HL-60 (cell line): Measurements from ENCODE around the gene AIFM1.

ENCODE experiments used
- TF ChIP-seq, protein P1 (sequence below): IDR thresholded peaks from one replicate; pipeline ENCODE4 v1.5.1; 2011; ENCODE audit warnings: low read length, control low read depth, inconsistent platforms; ENCODE audit not compliant: insufficient read depth
- TF ChIP-seq, protein P2 (sequence below): IDR thresholded peaks from 2 replicates; pipeline ENCODE4 v1.6.1; 2012; ENCODE audit warnings: low read depth; ENCODE audit not compliant: insufficient replicate concordance

DNA sequence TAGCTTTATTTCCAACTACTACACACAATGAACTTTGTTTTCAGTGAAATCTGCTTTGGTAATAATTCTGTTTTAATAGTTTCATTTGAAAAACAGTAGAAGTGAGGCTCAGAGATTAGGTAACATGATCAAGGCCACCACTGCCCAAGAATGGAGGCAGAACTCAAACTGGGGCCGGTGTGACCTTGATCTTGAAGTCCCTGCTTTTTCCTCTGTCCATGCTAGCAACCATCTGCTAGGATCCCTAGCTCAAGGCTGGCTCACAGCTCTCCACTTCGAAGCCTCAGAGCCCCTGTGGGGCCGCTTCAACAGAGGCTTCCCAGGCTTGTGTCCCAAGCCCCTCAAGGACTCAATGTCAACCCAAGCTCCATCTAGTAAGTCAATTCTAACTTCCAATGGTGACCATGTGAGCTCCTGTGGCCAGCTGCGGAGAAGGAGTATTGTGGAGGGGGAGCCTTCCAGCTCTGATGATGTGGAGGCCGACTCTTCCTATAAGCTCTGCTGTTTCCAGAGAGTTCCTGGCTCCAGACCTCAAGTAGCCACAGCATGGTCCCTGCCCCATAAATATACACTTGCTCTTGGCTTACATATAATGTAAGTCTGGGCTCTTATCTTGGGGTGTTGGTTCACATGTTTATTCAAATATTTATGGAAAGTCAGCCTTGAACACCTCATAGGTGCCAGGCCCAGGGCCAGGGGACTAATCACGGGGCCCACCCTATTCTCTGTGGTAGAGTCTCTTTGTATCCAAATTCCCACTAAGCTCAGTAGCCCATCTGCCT lies 70.2 kb downstream of the AIFM1 start:
- TF ChIP-seq, protein P1, sequence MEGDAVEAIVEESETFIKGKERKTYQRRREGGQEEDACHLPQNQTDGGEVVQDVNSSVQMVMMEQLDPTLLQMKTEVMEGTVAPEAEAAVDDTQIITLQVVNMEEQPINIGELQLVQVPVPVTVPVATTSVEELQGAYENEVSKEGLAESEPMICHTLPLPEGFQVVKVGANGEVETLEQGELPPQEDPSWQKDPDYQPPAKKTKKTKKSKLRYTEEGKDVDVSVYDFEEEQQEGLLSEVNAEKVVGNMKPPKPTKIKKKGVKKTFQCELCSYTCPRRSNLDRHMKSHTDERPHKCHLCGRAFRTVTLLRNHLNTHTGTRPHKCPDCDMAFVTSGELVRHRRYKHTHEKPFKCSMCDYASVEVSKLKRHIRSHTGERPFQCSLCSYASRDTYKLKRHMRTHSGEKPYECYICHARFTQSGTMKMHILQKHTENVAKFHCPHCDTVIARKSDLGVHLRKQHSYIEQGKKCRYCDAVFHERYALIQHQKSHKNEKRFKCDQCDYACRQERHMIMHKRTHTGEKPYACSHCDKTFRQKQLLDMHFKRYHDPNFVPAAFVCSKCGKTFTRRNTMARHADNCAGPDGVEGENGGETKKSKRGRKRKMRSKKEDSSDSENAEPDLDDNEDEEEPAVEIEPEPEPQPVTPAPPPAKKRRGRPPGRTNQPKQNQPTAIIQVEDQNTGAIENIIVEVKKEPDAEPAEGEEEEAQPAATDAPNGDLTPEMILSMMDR = no peak
- TF ChIP-seq, protein P2, sequence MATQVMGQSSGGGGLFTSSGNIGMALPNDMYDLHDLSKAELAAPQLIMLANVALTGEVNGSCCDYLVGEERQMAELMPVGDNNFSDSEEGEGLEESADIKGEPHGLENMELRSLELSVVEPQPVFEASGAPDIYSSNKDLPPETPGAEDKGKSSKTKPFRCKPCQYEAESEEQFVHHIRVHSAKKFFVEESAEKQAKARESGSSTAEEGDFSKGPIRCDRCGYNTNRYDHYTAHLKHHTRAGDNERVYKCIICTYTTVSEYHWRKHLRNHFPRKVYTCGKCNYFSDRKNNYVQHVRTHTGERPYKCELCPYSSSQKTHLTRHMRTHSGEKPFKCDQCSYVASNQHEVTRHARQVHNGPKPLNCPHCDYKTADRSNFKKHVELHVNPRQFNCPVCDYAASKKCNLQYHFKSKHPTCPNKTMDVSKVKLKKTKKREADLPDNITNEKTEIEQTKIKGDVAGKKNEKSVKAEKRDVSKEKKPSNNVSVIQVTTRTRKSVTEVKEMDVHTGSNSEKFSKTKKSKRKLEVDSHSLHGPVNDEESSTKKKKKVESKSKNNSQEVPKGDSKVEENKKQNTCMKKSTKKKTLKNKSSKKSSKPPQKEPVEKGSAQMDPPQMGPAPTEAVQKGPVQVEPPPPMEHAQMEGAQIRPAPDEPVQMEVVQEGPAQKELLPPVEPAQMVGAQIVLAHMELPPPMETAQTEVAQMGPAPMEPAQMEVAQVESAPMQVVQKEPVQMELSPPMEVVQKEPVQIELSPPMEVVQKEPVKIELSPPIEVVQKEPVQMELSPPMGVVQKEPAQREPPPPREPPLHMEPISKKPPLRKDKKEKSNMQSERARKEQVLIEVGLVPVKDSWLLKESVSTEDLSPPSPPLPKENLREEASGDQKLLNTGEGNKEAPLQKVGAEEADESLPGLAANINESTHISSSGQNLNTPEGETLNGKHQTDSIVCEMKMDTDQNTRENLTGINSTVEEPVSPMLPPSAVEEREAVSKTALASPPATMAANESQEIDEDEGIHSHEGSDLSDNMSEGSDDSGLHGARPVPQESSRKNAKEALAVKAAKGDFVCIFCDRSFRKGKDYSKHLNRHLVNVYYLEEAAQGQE = no peak
